ENCODE data around the gene JSRP1.

JSRP1 gene

GRCh38 chr19:2255982-2256685 is at the start of gene JSRP1:
TSS of gene JSRP1 (minus strand) at chr19:2256417. CDS start at chr19:2255314, 1,103 bp downstream.
- no peak for DNase-seq (ENCODE audit: low read depth, low spot score)
- H3K4me3 ChIP-seq (ENCODE audit: low read depth, low read length), result no peak within 1 kb of the TSS
- in situ Hi-C loops (cut with HindIII; ENCODE audit: low sequenced_read_pairs), result no loop called here
- TF ChIP-seq CTCF (IDR thresholded peaks at IDR 0.05; ENCODE audit: low read depth, low read length), result no peak

GRCh38 chr19:2305452-2306280 is 49.4 kb upstream of the JSRP1 start:
- no peak for DNase-seq (ENCODE audit: low read depth, low spot score)
- H3K4me3 ChIP-seq (ENCODE audit: low read depth, low read length), result no peak overlapping the region
- no peak for TF ChIP-seq CTCF (IDR thresholded peaks at IDR 0.05; ENCODE audit: low read depth, low read length)
- in situ Hi-C loops (cut with HindIII; ENCODE audit: low sequenced_read_pairs), result no loop called here

- in situ Hi-C loops (cut with HindIII; ENCODE audit: low sequenced_read_pairs), result no loop called here
- no peak for TF ChIP-seq CTCF (IDR thresholded peaks at IDR 0.05; ENCODE audit: low read depth, low read length)
- H3K4me3 ChIP-seq (ENCODE audit: low read depth, low read length), result no peak overlapping the region
- no peak for DNase-seq (ENCODE audit: low read depth, low spot score)
Observed at GRCh38 chr19:2303211-2303798, 47.1 kb upstream of the JSRP1 start.

GRCh38 chr19:2302319-2303210 is 46.3 kb upstream of the JSRP1 start:
- no peak for TF ChIP-seq CTCF (IDR thresholded peaks at IDR 0.05; ENCODE audit: low read depth, low read length)
- in situ Hi-C loops (cut with HindIII; ENCODE audit: low sequenced_read_pairs), result no loop called here
- H3K4me3 ChIP-seq (ENCODE audit: low read depth, low read length), result no peak overlapping the region
- DNase-seq (ENCODE audit: low read depth, low spot score), result peak; percentile 47

GRCh38 chr19:2300533-2300932 is 44.3 kb upstream of the JSRP1 start:
- TF ChIP-seq CTCF (IDR thresholded peaks at IDR 0.05; ENCODE audit: low read depth, low read length), result no peak
- no peak for DNase-seq (ENCODE audit: low read depth, low spot score)
- H3K4me3 ChIP-seq (ENCODE audit: low read depth, low read length), result no peak overlapping the region
- in situ Hi-C loops (cut with HindIII; ENCODE audit: low sequenced_read_pairs), result no loop called here

GRCh38 chr19:2296141-2296540 is 39.9 kb upstream of the JSRP1 start:
- no peak for DNase-seq (ENCODE audit: low read depth, low spot score)
- TF ChIP-seq CTCF (IDR thresholded peaks at IDR 0.05; ENCODE audit: low read depth, low read length), result no peak
- no peak overlapping the region for H3K4me3 ChIP-seq (ENCODE audit: low read depth, low read length)
- in situ Hi-C loops (cut with HindIII; ENCODE audit: low sequenced_read_pairs), result no loop called here

Measured in astrocyte of the spinal cord (primary cell).